GM12878 (cell line): ENCODE measurements around the gene PPP1R3G. TPM values are rescaled to one million over a fixed set of nuclear protein-coding genes. Genes with fewer than 3 reads are reported as not detected.
A peak's percentile ranks its signal among the peaks of the same experiment; 100 is the strongest.

Experiments
- ATAC-seq: fragments of 200-7000 bp; cut with Tn5 transposase; 3 replicates; pipeline ENCODE4 v1.9.1; 2020; ENCODE audit warnings: mild to moderate bottlenecking, moderate library complexity
- BruUV-seq: library from RNA; stranded (reverse); fragments of 400-500 nt; replicated peaks from 2 replicates; lab custom pipeline; 2021; lab: Mats Ljungman, UMichigan
- CTCF ChIA-PET: fragments of 300-600 bp; sonication (Branson Sonifier 250); formaldehyde crosslinking; extraction: SDS; loops from one replicate; lab custom pipeline; 2021; ENCODE audit warnings: inconsistent platforms; lab: Yijun Ruan, JAX
- POLR2A ChIA-PET: fragments of 350-600 bp; formaldehyde crosslinking; extraction: SDS; loops from one replicate; lab custom pipeline; 2021; ENCODE audit warnings: inconsistent platforms; lab: Charles Lee
- RAD21 ChIA-PET: fragments of 300-600 bp; sonication (Branson Sonifier 250); formaldehyde crosslinking; loops from one replicate; lab custom pipeline; 2023; ENCODE audit warnings: antibody characterized with exemption; ENCODE audit not compliant: unreplicated experiment; lab: Charles Lee
- SMC1A ChIA-PET: fragments of 300-600 bp; sonication (Branson Sonifier 250); formaldehyde crosslinking; loops from one replicate; lab custom pipeline; 2023; ENCODE audit not compliant: unreplicated experiment, uncharacterized antibody; lab: Charles Lee
- DNase-seq: peaks from one replicate; pipeline ENCODE4 v3.0.0-alpha.2; 2011; ENCODE audit warnings: low read depth, low spot score
- FAIRE-seq: peaks from 3 replicates; lab custom pipeline; 2011; peaks lifted over from hg19 to GRCh38; lab: Jason Lieb, UNC
- H2AFZ ChIP-seq: 2 replicates; pipeline ENCODE4 v1.6.0; 2011; ENCODE audit warnings: low read depth, low read length, control low read depth; ENCODE audit not compliant: control insufficient read depth
- H3K27ac ChIP-seq: 2 replicates; pipeline ENCODE4 v1.5.1; 2011; ENCODE audit warnings: control low read depth; ENCODE audit not compliant: control insufficient read depth, insufficient read depth
- H3K27me3 ChIP-seq, 2 experiments: replicated peaks in 1 of 2; 2 replicates each; pipeline versions ENCODE4 v1.6.0 to v1.6.1; 2011; ENCODE audit warnings: low read length in 1 of 2; ENCODE audit not compliant: control insufficient read depth in 2 of 2, insufficient read depth in 2 of 2
- H3K36me3 ChIP-seq, 2 experiments: 2 replicates each; pipeline ENCODE4 v1.5.1; 2011; ENCODE audit warnings: low read length in 1 of 2; ENCODE audit not compliant: control insufficient read depth in 2 of 2, insufficient read depth in 2 of 2
- H3K4me1 ChIP-seq: 2 replicates; pipeline ENCODE4 v1.6.1; 2011; ENCODE audit warnings: mild to moderate bottlenecking, low read length, moderate library complexity, mixed read lengths; ENCODE audit not compliant: control insufficient read depth, insufficient read depth
- H3K4me2 ChIP-seq: 2 replicates; pipeline ENCODE4 v1.6.0; 2011; ENCODE audit warnings: control low read depth; ENCODE audit not compliant: control insufficient read depth, insufficient read depth
- H3K4me3 ChIP-seq: fragments of 200-600 bp; sonication (generic); 2 replicates; pipeline ENCODE4 v1.5.1; 2016
- H3K79me2 ChIP-seq: 2 replicates; pipeline ENCODE4 v1.6.0; 2011; ENCODE audit warnings: low read length; ENCODE audit not compliant: control insufficient read depth, insufficient read depth
- H3K9ac ChIP-seq: 2 replicates; pipeline ENCODE4 v1.8.0; 2011; ENCODE audit warnings: low read length, control low read depth, mixed read lengths; ENCODE audit not compliant: control insufficient read depth, insufficient read depth
- H3K9me3 ChIP-seq: replicated peaks from 3 replicates; pipeline ENCODE4 v1.5.1; 2011; ENCODE audit warnings: mild to moderate bottlenecking, low read length; ENCODE audit not compliant: control insufficient read depth, insufficient read depth
- H4K20me1 ChIP-seq: 2 replicates; pipeline ENCODE4 v1.6.0; 2011; ENCODE audit not compliant: control insufficient read depth, insufficient read depth
- ASH2L ChIP-seq: fragments of 300-600, 200-600 bp; sonication (generic); IDR thresholded peaks from 2 replicates; pipeline ENCODE4 v1.6.1; 2017; ENCODE audit warnings: low read depth, mild to moderate bottlenecking, borderline replicate concordance
- CHD4 ChIP-seq: fragments of 200-600 bp; sonication (generic); IDR thresholded peaks from 2 replicates; pipeline ENCODE4 v1.6.1; 2016; ENCODE audit warnings: mild to moderate bottlenecking
- EGR1 ChIP-seq, 2 experiments: IDR thresholded peaks; 1 replicate in 1 of 2; 2 replicates in 1 of 2; pipeline ENCODE4 v1.6.1; 2011 to 2012; ENCODE audit warnings: low read depth in 2 of 2, low read length in 2 of 2, borderline replicate concordance in 1 of 2, mild to moderate bottlenecking in 1 of 2, moderate library complexity in 1 of 2
- POU2F2 ChIP-seq: IDR thresholded peaks from 3 replicates; pipeline ENCODE4 v1.6.1; 2011; ENCODE audit warnings: low read depth, mild to moderate bottlenecking, low read length, borderline replicate concordance
- RAD21 ChIP-seq: IDR thresholded peaks from 2 replicates; pipeline ENCODE4 v1.6.1; 2011; ENCODE audit warnings: mild to moderate bottlenecking, low read depth, low read length, moderate library complexity; ENCODE audit not compliant: insufficient read depth
- SMC3 ChIP-seq: IDR thresholded peaks from 2 replicates; pipeline ENCODE4 v1.6.1; 2011; ENCODE audit warnings: low read length, improper control_type of control experiment, borderline replicate concordance
- TCF3 ChIP-seq: IDR thresholded peaks from 2 replicates; pipeline ENCODE4 v1.6.1; 2012; ENCODE audit warnings: low read depth, mild to moderate bottlenecking, low read length, borderline replicate concordance; ENCODE audit not compliant: insufficient read depth
- WGBS: methylation state at CpG from one replicate; pipeline ENCODE4 v1.1.6; 2016; ENCODE audit warnings: low lambda C conversion rate; ENCODE audit not compliant: insufficient replicate concordance, insufficient coverage; ENCODE audit errors: missing lambda C conversion rate; 5-methylcytosine and 5-hydroxymethylcytosine counted together
- in situ Hi-C: fragments of 300-500 bp; cut with MboI; formaldehyde crosslinking; loops from 9 replicates; pipeline ENCODE4 v1.14.3; 2018; ENCODE audit warnings: mixed read lengths
- intact Hi-C: fragments of 100-400 bp; cut with micrococcal nuclease; formaldehyde crosslinking; loops from one replicate; pipeline ENCODE4 v1.14.2; 2022; ENCODE audit not compliant: unreplicated experiment
- polyA plus RNA-seq, 11 experiments: library from polyadenylated mRNA; depleted of rRNA in 4 of 11; unstranded in 6 of 11; stranded (reverse) in 5 of 11; fragments of >200 nt; fragmentation: Nextera tagmentation in 4 of 11; fragmentation: Illumina TruSeq in 1 of 11; extraction: Ambion mirVana in 4 of 11; extraction: Trizol in 1 of 11; gene quantifications; 1 replicate in 1 of 11; 2 replicates in 10 of 11; pipeline versions ENCODE4 v1.2.1 to v1.2.3, GENCODE V29; 2011 to 2016; ENCODE audit warnings: inconsistent platforms in 2 of 11, missing spikeins in 2 of 11, low read depth in 1 of 11
- total RNA-seq, 4 experiments: library from RNA; depleted of rRNA in 3 of 4; stranded (reverse); fragments of >200 nt in 3 of 4; fragmentation: Illumina TruSeq in 1 of 4; extraction: Trizol in 1 of 4; gene quantifications; 2 replicates each; pipeline versions ENCODE4 v1.2.1 to v1.2.3, GENCODE V29; 2013 to 2021
- TF ChIP-seq, protein P1 (sequence below): IDR thresholded peaks from 2 replicates; pipeline ENCODE4 v1.6.1; 2012; ENCODE audit warnings: low read length, inconsistent platforms
- TF ChIP-seq, protein P2 (sequence below), 3 experiments: IDR thresholded peaks in 2 of 3; conservative IDR thresholded peaks in 1 of 3; 2 replicates each; pipeline ENCODE4 v1.5.1; 2011; ENCODE audit warnings: low read depth in 3 of 3, low read length in 3 of 3, mild to moderate bottlenecking in 3 of 3, control low read depth in 2 of 3, moderate library complexity in 2 of 3, inconsistent platforms in 1 of 3, mixed read lengths in 1 of 3; ENCODE audit not compliant: control insufficient read depth in 2 of 3, insufficient read depth in 1 of 3; ENCODE audit errors: extremely low read depth in 1 of 3

The PPP1R3G gene
- total and polyA plus RNA-seq, 10 of the 15 experiments (the other 5 are each of a cell fraction or from before 2014, with no cell fraction given): 0.01 to 0.10 (median 0.04) TPM; not detected in 4

DNA sequence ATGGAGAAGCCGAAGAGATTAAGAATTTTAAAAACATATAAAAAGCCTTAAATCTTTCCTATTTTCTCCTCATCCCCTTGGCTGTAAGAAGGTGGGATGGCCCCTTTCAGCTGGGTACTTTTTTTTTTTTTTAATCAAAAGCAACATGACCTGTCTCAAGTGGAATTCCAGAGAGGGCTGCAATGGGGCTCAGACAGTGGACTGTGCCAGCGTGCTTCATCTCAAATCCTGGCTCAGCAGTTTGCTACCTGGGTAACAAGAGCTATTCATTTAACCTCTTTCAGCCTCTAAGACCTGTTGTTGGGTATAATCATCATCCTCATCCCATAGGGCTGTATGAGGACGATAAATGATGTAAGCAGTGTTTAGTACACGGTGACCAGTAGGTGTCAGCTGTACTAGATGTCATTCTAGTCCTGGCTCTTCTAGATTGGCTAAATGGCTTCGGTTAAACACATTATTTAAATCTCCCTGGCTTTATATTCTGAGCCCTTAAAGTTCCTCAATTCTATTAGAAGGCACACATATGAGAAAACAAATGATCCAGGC, 6.9 kb upstream of the PPP1R3G start:
- no peaks in the 10 kb centered on the region for H3K9me3 ChIP-seq
- intact Hi-C loops: no loop called here
- ChIA-PET RAD21 (no interaction called here), SMC1A (no interaction called here), CTCF (interaction anchor here (0.6 to 1.1 kb wide), 4 partner anchors 36 to 180 kb away, joined by 3 read pairs; no protein-coding TSS in a partner anchor), POLR2A (no interaction called here)
- BruUV-seq: no TSS peak
- peak; percentile 66 for FAIRE-seq
- in situ Hi-C loops: no loop called here
- DNase-seq: no peak
- H3K4me2 ChIP-seq: no peak overlapping the region
- H2AFZ ChIP-seq: no peak overlapping the region
- TF ChIP-seq, protein P1, sequence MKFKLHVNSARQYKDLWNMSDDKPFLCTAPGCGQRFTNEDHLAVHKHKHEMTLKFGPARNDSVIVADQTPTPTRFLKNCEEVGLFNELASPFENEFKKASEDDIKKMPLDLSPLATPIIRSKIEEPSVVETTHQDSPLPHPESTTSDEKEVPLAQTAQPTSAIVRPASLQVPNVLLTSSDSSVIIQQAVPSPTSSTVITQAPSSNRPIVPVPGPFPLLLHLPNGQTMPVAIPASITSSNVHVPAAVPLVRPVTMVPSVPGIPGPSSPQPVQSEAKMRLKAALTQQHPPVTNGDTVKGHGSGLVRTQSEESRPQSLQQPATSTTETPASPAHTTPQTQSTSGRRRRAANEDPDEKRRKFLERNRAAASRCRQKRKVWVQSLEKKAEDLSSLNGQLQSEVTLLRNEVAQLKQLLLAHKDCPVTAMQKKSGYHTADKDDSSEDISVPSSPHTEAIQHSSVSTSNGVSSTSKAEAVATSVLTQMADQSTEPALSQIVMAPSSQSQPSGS: no peak
- TF ChIP-seq, protein P2, sequence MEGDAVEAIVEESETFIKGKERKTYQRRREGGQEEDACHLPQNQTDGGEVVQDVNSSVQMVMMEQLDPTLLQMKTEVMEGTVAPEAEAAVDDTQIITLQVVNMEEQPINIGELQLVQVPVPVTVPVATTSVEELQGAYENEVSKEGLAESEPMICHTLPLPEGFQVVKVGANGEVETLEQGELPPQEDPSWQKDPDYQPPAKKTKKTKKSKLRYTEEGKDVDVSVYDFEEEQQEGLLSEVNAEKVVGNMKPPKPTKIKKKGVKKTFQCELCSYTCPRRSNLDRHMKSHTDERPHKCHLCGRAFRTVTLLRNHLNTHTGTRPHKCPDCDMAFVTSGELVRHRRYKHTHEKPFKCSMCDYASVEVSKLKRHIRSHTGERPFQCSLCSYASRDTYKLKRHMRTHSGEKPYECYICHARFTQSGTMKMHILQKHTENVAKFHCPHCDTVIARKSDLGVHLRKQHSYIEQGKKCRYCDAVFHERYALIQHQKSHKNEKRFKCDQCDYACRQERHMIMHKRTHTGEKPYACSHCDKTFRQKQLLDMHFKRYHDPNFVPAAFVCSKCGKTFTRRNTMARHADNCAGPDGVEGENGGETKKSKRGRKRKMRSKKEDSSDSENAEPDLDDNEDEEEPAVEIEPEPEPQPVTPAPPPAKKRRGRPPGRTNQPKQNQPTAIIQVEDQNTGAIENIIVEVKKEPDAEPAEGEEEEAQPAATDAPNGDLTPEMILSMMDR (IDR thresholded peaks at IDR 0.05 in 2 of 3, conservative IDR thresholded peaks at IDR 0.05 in 1 of 3; ENCODE audit: control insufficient read depth in 2 of 3, extremely low read depth in 1 of 3, insufficient read depth in 1 of 3, low read depth in 3 of 3, low read length in 3 of 3): peak; percentile 30 to 47 (median 39); a peak in 5 of 6 replicates
- no peak for TF ChIP-seq EGR1 (IDR thresholded peaks at IDR 0.05; ENCODE audit: borderline replicate concordance in 1 of 2, low read depth in 2 of 2, low read length in 2 of 2)
- no peak for TF ChIP-seq TCF3
- TF ChIP-seq ASH2L: no peak
- peak; percentile 12; the same call in 1 of the 2 replicates for TF ChIP-seq SMC3
- TF ChIP-seq CHD4: no peak
- no peak for TF ChIP-seq POU2F2
- TF ChIP-seq RAD21: 0 out of 2 replicates have a peak, but pooled peaks have one; percentile 17
- H3K27me3 ChIP-seq: no peaks in the 10 kb centered on the region
- no peak overlapping the region for H3K4me3 ChIP-seq
- H3K4me1 ChIP-seq: no peaks in the 10 kb centered on the region
- 20% methylated on average over 5 of the region's 5 CpGs for WGBS
- no peak overlapping the region for H3K9ac ChIP-seq
- no peaks in the 10 kb centered on the region for H3K36me3 ChIP-seq
- no peaks in the 10 kb centered on the region for H4K20me1 ChIP-seq
- peak; percentile 85 for ATAC-seq
- H3K27ac ChIP-seq: no peak overlapping the region
- no peaks in the 10 kb centered on the region for H3K79me2 ChIP-seq
